ENCODE data around the gene PVR.
"Not testable (repeated sequence)": the region's sequence is repeated elsewhere in the genome, so short reads cannot be mapped to it uniquely, and the experiment has no call there.

The PVR gene

DNA sequence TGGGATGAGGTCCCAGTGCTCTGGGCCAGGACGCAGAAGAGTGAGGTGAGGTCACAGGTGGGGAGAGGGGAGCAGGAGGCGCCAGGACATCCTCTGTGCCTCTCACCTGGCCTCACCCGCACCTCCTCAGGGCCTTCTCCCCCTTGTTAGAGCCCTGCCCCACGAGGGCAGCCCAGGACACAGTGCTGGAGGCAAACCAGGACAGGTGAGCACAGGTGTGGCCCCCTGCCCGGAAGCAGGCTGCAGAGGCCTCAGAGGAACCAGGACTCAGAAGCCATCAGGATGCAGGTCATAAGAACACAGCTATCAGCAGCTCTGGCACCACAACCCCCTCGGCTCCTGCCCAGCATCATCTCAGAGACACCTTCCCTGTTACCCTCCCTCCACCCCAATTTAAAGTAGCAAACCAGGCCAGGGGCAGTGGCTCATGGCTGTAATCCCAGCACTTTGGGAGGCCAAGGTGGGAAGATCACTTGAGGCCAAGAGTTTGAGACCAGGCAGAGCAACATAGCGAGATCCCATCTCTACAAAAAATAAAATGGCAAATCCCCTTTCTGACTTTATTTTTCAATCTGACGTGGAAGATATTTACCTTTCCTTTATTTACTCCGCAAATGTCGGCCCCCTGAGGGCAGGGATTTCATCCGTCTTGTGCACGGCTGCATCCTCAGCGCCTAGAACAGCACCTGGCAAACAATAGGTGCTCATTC lies 54.9 kb downstream of the PVR start, which contains the start of gene CEACAM16:
TSS of gene CEACAM16 (plus strand) at position 660 of the 710 bp plus-strand sequence. CDS start 2,306 bp downstream, outside the sequence.
- DNase-seq (ENCODE audit: low read depth, low spot score) = no peak

DNA sequence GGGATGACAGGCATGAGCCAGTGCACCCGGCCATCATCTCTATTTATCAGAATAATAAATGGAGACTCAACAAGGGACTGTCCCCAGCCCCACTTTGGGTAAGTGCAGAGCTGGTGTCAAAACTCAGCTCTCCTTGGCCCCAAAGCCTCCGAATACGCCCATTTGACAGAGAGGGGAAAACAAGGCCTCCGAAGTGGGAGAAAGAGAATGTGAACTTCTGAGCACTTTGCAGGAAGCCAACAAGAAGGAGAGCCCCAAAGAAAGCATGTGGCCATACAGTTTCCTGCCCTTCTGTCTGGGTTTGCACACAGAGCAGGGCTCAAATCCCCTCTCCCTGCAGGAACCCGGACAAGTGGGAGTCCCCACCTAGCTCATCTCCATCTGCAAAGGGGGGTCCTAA lies 56.8 kb downstream of the PVR start:
- no peak for DNase-seq (ENCODE audit: low read depth, low spot score)

DNA sequence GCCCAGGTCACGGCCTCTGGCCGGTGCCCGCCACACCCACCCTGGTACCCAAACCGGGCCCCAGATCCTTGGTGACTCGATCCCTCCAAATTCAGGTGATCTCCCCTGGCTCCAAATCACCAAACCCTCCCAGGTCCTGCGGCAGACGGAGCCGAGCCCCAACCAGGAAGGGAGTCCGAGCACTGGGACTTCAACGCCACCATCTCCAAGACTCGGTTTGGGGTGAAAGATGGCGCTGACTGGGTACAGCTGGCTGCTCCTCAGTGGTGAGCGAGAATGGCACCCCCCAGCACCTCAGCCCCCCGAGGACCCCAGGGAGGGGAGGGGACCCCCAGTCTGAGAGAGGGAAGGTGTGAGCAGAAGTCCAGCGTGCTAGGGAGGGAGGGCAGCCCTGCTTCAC lies 57.5 kb downstream of the PVR start:
- DNase-seq (ENCODE audit: low read depth, low spot score) = no peak

DNA sequence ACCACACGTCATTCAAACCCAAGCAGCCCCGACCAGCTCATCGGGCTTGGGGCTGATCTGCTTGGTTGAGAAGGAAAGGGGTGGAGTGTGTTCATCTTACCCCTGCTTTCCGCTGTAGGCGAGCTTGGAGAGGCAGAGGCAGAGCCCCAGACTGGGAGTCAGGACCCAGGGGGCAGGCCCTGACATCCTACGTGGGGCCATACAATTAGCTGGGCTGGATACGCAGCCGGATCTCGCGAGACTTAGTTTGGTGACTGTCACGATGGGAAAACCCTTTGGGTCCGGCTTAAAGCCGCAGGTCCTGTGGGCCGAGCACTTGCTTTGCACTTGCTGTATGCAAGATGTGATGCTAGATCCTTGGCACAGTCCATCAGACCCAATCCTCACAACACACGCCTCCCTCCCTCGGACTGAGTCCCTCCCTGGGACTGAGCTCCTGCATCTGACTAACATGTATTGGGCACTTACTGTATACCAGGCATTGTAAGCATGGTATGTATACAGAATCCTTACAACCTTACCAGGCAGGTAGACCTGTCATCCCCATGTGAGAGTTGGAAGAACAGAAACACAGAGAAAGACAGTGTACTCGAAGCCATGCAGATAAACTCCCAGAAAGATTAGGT lies 59.0 kb downstream of the PVR start:
- no peak for DNase-seq (ENCODE audit: low read depth, low spot score)

DNA sequence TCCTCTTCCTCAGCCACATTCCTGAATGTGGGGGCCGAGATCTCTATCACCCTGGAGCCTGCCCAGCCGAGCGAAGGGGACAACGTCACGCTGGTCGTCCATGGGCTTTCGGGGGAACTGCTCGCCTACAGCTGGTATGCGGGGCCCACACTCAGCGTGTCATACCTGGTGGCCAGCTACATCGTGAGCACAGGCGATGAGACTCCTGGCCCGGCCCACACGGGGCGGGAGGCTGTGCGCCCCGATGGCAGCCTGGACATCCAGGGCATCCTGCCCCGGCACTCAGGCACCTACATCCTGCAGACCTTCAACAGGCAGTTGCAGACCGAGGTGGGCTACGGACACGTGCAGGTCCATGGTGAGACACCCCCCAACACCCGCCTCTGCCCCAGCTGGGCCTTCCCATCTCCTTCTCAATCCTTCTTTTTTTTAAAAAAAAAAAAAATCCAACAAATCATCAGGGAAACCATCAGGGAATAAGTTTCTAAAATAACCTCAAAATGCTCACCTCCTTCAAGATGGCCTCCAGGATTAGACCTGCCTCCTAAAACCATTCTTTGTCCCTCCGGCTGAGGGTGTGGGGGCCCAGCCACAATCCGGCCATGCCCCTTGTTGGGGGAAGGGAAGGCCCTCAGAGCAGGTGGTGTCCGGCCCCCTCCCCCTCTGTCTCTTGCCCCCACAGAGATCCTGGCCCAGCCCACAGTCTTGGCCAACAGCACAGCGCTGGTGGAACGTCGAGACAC lies 59.8 kb downstream of the PVR start:
- DNase-seq (ENCODE audit: low read depth, low spot score) = no peak

DNA sequence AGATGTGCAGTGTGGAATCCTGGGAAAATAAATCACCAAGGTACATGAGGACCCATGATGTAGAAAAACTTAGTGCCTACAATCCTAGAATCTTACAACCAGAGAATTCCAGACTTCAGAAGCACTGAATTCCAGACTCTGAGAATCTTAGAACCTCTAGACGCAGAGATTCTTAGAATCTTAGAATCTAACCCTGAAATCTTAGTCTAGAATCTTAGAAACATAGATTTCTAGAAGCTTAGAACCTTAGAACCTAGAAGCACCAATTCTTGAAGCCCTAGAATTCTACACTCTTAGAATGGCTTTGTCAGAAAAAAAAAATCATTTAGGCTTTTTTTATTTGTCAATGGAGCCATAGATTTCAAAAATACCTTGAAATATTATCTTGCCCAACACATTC lies 61.3 kb downstream of the PVR start:
- DNase-seq (ENCODE audit: low read depth, low spot score) = no peak

DNA sequence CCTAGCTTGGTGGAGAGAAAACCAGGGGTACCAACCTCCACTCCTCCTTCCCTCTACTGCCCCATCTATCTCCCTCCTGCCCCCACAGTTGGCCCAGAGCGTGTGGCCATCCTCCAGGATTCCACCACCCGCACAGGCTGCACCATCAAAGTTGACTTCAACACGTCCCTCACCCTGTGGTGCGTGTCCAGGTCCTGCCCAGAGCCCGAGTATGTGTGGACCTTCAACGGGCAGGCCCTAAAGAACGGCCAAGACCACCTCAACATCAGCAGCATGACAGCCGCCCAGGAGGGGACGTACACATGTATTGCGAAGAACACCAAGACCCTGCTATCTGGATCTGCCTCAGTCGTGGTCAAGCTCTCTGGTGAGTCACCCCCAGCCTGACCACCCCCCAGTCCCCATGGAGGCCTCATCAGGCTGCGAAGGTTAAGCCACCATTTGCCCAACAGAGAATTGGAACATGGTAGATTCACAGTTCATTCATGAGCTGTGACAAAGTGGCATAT lies 61.8 kb downstream of the PVR start:
- DNase-seq (ENCODE audit: low read depth, low spot score) = no peak

DNA sequence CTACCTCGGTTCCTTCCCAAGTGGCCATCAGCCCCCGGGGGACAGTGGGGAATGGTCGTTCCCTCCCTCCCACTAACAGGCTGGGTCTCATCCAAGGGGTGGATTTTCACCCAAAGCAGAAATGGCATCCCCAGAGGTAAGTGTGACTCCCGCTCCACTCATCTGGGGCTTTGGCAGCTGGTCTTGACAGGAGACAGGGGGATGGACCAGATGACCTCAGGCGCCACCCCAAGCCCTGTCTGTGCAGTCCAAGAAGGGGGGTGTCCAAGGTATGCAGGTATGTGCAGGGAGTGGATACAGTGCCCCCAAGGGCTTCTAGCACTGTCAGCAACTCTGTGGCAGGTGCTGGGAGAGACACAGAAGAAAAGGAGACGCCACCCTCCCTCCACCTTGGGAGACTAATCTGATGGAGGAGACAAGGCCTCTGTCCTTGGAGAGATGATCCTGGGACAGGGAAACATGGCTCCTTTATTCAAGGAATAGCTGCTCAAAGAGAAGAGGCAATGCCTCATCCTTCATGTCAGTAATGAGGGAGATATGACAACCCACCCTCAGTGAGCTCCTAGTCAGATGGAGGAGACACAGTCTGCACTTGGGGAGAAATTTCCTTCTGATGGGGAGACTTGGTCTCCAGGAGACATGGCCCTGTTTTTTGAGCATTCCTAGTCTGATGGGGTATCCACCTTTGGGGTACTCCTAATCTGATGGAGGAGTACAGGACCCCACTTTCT lies 63.0 kb downstream of the PVR start:
- DNase-seq (ENCODE audit: low read depth, low spot score) = no peak

DNA sequence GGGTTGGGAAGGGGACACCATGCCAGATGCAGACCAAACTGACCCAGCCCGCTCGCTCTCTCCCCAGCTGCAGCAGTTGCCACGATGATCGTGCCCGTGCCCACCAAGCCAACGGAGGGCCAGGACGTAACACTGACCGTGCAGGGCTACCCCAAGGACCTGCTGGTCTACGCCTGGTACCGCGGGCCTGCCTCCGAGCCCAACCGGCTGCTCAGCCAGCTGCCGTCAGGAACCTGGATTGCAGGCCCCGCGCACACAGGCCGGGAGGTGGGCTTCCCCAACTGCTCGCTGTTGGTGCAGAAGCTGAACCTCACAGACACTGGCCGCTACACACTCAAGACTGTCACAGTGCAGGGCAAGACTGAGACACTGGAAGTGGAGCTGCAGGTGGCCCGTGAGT lies 64.1 kb downstream of the PVR start:
- no peak for DNase-seq (ENCODE audit: low read depth, low spot score)

DNA sequence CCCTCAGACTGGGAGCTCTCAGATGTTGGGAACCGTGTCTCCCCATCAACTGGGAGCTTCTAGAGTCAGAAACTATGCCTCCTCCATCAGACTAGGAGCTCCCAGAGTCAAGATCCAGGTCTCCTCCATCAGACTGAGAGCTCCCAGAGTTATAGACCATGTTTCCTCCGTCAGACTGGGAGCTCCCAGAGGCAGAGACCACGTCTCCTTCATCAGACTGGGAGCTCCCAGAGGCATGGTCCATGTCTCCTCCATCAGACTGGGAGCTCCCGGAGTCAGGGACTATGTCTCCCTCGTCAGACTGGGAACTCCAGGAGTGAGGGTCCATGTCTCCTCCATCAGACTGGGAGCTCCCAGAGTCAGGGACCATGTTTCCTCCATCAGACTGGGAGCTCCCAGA lies 65.2 kb downstream of the PVR start:
- no peak for DNase-seq (ENCODE audit: low read depth, low spot score)

DNA sequence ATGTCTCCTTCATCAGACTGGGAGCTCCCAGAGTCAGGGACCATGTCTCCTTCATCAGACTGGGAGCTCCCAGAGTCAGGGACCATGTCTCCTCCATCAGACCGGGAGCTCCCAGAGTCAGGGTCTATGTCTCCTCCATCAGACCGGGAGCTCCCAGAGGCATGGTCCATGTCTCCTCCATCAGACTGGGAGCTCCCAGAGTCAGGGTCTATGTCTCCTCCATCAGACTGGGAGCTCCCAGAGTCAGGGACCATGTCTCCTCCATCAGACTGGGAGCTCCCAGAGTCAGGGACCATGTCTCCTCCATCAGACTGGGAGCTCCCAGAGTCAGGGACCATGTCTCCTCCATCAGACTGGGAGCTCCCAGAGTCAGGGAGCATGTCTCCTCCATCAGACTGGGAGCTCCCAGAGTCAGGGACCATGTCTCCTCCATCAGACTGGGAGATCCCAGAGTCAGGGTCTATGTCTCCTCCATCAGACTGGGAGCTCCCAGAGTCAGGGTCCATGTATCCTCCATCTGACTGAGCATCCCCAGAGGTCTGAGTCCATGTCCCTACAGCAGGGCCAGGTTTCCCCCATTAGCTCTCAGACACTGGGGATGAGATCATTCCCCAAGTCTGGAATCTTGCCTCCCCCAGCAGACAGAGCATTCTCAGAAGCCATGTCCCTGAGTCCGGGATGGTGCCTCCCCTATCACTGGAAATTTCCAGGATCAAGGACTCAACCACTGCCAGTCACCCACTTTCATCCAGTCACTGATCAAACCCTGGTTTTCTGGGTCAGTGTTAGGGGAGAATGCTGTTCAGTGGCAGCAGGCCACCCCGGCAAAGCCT lies 65.9 kb downstream of the PVR start:
- not testable (repeated sequence) for DNase-seq (ENCODE audit: low read depth, low spot score)

DNA sequence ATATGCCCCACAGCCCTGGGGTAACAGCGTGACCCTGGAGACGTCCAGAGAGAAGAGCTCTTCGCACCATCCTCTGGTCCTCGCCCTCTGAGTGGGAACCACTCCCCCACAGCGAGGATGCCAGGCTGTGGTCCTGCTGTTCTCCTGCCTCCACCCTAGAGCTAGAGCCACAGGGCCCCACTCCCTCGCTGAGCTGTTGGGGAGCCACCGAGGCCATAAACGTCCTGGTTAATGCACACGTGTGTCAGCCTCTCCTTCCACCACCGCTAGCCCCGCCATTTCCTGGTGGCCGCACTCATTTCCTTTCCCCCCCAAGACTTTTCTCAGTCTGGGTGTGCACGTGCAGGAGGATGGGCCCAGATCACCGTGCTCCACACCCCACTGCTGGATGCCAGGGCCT lies 66.8 kb downstream of the PVR start:
- DNase-seq (ENCODE audit: low read depth, low spot score) = no peak

DNA sequence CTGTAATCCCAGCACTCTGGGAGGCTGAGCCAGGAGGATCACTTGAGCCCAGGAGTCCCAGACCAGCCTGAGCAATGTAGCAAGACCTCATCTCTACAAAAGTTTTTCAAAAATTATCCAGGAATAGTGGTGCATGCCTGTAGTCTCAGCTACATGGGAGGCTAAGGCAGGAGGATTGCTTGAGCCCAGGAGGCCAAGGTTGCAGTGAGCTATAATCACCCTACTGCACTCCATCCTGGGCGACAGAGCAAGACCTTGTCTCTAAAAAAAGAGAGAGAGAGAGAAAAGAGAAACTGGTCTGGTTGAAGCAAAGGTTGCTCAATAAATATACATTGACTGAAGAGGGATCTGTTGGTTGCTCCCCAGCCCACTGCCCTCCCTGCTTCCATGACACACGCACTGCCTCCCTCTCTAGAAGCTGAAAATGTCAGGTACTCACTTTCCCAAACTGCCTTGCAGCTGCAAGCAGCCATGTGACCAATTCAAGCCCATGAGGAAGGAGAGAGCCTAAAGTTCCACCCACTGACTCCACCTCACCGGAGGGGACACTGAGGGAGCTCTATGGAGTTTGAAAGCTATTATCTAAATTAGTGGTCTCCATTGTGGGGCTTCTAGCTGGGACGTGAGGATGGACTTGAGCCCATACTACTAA lies 69.3 kb downstream of the PVR start:
- DNase-seq (ENCODE audit: low read depth, low spot score) = no peak
